GM21825 (cell line): ENCODE measurements around the gene NOS3.
A peak's percentile ranks its signal among the peaks of the same experiment; 100 is the strongest.

Experiments
- ATAC-seq: cut with Tn5 transposase; IDR thresholded peaks from one replicate; pipeline ENCODE4 v1.9.1; 2021; ENCODE audit warnings: mild to moderate bottlenecking, moderate library complexity; ENCODE audit not compliant: unreplicated experiment

NOS3 gene

DNA sequence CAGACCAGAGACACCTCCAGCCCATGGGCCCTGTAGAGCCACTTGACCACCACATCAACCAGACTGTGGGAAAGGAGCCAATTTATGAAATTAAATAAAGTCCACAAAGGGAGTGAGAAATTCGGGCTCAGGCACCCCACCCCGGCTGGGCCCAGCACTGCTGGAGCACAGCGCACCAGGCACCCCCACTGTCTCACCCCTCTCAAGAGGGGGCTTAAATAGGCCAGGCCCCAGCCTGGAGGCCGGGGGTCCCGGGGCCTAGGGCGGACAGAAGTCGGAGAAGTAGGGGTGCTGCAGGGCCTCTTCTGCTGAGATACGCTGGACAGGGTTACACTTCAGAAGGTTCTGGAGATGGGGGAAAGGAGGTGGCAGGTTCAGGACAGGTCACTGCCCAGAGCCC lies 62.9 kb downstream of the NOS3 start:
- no peak for ATAC-seq

DNA sequence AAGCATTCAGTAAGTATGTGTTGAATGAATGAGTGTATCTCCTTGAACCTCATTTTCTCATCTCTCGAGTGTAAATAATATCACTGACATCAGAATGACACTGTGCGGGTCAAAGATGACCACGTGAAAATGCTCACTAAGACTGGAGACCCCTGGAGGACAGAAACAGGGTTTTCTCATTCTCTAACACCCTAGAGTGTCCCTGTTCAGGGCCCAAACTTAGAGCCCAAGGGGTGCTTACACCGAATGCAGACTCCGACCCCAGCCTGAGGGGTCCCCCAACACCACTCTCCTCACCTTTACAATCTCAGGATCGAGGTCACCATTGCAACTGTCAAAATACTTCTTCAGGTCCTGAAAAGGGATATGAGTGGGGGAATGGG lies 65.5 kb downstream of the NOS3 start:
- ATAC-seq, result no peak

GRCh38 chr7:151056666-151057505 lies 66.1 kb downstream of the NOS3 start:
- ATAC-seq, result no peak

DNA sequence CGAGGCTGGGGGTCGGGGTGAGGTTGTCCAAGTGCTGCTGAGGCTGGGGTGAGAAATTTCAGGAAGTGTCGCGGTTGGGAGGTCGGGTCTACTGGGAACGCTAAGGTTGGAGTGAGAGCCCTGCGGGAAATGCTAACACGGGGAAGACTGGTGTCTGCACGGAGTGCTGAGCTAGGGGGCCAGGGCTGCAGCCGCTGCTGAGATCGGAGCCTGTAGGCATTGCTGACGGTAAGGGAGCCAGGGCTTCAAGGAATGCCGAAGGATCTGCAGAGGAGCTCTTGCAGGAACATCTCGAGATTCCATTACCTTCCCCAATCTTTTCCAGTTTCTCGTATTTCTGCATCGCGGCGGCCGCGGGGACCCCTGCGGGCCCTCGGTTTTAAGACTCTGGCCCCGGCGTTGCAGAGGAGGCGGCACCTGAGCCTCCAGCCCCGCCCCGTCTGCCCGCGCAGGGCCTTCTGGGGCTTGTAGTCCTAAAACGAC lies 66.7 kb downstream of the NOS3 start, which contains the start of gene CDK5:
TSS of gene CDK5 (minus strand) at position 392 of the 483 bp plus-strand sequence. CDS start at position 343, 49 bp downstream.
- peak; percentile 1 for ATAC-seq

DNA sequence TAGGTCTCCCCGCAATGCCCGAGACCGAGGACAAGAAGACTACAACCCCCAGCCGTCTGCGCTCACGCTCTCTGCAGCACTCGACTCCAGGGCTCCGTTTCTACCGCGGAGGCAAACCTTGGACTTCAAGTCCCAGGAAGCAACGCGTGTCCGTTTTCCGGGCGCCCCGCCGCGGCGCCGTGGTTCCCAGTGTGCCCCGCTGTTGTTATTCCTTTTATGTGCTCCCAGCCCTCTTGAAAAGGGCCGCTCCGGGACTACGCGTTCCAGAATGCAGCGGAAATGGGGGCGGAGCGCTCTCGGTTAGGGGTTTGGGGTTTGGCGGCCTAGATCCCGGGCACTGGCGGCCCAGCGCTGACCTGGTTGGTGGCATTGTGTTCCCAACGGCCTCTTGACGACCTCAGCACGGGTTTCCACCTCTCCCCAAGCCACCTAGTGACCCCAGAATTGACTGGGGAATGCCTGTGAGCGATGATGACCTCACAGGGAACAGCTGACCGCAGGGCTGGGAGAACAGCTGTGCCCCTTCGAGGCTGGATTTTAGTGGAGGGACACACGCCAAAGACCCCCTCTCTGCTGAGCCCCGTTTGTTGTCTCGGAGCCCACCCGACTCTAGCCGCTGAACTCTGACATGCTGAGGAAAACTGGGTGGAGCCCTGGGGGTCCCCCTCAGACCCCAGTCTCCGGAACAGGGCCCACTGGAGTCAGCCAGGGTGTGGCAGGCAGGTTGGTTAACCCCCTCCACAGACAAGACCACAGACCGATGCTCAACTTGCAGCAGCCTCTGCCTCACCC lies 67.4 kb downstream of the NOS3 start:
- ATAC-seq, result peak; percentile 86

GRCh38 chr7:151058781-151059366 lies 68.1 kb downstream of the NOS3 start:
- no peak for ATAC-seq

GRCh38 chr7:151059367-151060112 lies 68.7 kb downstream of the NOS3 start, which contains the start of gene SLC4A2:
Gene SLC4A2 (plus strand): TSS chr7:151059589. CDS start chr7:151061988, 2,399 bp downstream.
- ATAC-seq, result peak; percentile 35

GRCh38 chr7:151060113-151060415 lies 69.2 kb downstream of the NOS3 start:
- ATAC-seq, result no peak

GRCh38 chr7:151060416-151061212 lies 69.8 kb downstream of the NOS3 start:
- ATAC-seq, result no peak

GRCh38 chr7:151061213-151062110 lies 70.6 kb downstream of the NOS3 start:
- ATAC-seq, result no peak

DNA sequence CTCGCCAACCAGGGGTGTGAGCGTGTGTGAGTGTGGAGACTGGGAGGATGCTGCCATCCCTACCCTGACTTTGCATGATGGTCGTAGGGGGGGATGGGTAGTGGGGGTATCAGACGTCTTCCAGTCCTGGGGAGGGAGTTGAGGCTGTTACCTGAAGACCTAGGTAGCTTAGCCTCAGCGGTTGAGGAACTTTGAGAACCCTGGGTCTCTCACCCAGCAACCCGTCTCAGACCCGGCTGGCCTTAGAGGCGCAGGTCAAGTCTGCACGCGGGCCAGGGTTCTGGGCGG lies 71.2 kb downstream of the NOS3 start:
- no peak for ATAC-seq

DNA sequence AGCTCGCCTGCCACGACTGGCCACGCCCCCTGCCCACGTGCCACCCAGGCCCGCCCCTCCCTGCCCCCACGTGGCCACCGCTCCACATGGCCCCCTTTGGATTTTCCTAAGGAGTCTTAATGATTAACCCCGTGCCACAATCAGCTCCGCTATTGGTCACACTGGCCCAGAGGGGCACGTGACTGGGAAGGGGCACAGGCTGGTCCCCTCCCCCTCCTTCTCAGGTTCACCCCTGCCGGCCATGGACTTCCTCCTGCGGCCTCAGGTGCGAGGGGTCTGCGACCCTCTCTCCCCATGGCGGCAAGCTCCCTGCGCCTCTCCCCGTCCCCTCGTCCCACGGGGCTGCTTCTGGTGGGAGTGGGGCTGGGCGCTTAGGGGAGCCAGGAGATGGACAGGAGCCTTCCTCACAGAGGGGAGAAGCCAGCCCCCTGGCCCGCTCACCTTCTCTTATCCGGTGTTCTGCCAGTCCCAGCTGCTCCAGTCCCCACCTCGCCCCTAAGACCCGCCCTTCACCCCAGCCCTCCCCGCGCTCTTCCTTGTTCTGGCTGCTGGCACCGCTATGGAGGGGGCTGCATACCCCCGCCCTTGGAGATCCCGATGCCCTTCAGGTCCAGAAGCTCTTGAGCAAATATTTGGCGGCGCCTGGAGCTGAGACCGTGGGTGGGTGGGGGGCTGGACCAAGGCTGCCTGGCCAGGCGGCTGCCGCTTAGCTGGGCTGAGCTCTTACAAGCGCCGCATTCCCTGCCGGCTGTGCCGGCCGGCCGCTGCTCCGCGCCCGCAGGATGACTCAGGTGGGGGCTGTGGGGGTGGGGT lies 71.8 kb downstream of the NOS3 start:
- ATAC-seq, result no peak

GRCh38 chr7:151063212-151063561 lies 72.4 kb downstream of the NOS3 start:
- ATAC-seq, result no peak
